ENCODE measurements around the gene ALDH3A2.

- no peak for TF ChIP-seq REST (IDR thresholded peaks at IDR 0.05; ENCODE audit: insufficient read depth in 1 of 2, low read depth in 2 of 2, low read length in 2 of 2)
- TF ChIP-seq SIN3A (IDR thresholded peaks at IDR 0.05; ENCODE audit: borderline replicate concordance, insufficient read depth, low read length), result no peak
Measured at GRCh38 chr17:19718041-19718612, 69.6 kb downstream of the ALDH3A2 start.

Measured in PFSK-1 (cell line).